Measurements from ENCODE around the gene ITPA. TPM values are rescaled to one million over a fixed set of nuclear protein-coding genes. Genes with fewer than 3 reads are reported as not detected.

The ITPA gene
- total RNA-seq, 1 experiment from 2014 or later, result 117 TPM

GRCh38 chr20:3222635-3223600, 13.6 kb downstream of the ITPA start:
- Histone ChIP-seq H3K4me3 (ENCODE audit: low read length) (peak overlapping the region; percentile 49), H2AFZ (ENCODE audit: low read length) (no peak overlapping the region), H3K27me3 (ENCODE audit: low read length) (no peaks in the 10 kb centered on the region), H3K9me3 (ENCODE audit: low read length) (no peaks in the 10 kb centered on the region), H3F3A (ENCODE audit: low read length, unreplicated experiment) (peaks cover 5% of the 10 kb centered on the region), H3K9me2 (replicated peaks; ENCODE audit: low read length) (no peaks in the 10 kb centered on the region), H4K20me1 (ENCODE audit: low read length) (no peaks in the 10 kb centered on the region), H3K27ac (ENCODE audit: low read length) (peak overlapping the region; percentile 83), H3K4me1 (ENCODE audit: insufficient read depth, low read length) (peaks cover 57% of the 10 kb centered on the region), H3K9ac (ENCODE audit: low read length) (peak overlapping the region; percentile 49), H3K36me3 (ENCODE audit: low read depth, low read length) (peaks cover 15% of the 10 kb centered on the region; the same call in 1 of the 2 replicates), H3K79me2 (ENCODE audit: low read length) (no peaks in the 10 kb centered on the region), H3K4me2 (ENCODE audit: low read length) (peak overlapping the region; percentile 80)
- TF ChIP-seq EZH2 (IDR thresholded peaks at IDR 0.05; ENCODE audit: low read length, unreplicated experiment) (no peak), CTCF (conservative IDR thresholded peaks at IDR 0.05; ENCODE audit: low read depth, low read length) (no peak), EZH2phosphoT487 (IDR thresholded peaks at IDR 0.05; ENCODE audit: borderline replicate concordance, low read length) (peak; percentile 81)
- DNase-seq (peak; percentile 97), ATAC-seq (peak; percentile 60)
- POLR2A ChIA-PET (ENCODE audit: unreplicated experiment), result interaction anchor here (0.7 to 2.7 kb wide), 3 partner anchors 16 to 186 kb away, joined by 6 to 18 read pairs (median 9); partner anchors contain the start of gene SLC4A11
- TSS peak; percentile 6 for BruUV-seq (replicated peaks)
- intact Hi-C loops (cut with micrococcal nuclease), result no loop called here
- CTCF ChIA-PET, result interaction anchor here (0.5 to 1.4 kb wide), 5 partner anchors 15 to 307 kb away, joined by 3 to 6 read pairs (median 3); no protein-coding TSS in a partner anchor

DNA sequence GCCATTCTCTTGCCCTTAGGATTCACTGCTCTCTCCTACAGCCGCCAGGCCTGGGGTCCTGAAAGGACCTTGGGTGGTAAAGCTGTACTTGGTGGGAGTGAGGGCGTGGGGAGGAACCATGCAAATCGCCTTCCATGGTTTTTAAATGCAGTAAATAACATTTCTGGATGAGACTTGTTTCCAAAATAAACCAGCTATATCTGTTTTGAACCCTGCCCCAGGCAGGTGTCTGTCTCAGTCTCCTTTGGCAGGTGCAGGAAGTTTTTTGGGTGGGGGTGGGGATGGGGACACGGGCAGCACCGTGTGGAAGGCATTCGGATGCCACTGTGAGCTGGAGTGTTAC, 14.3 kb downstream of the ITPA start:
- Histone ChIP-seq H3K4me1 (ENCODE audit: insufficient read depth, low read length) (peaks cover 52% of the 10 kb centered on the region), H3K79me2 (ENCODE audit: low read length) (no peaks in the 10 kb centered on the region), H3K9me3 (ENCODE audit: low read length) (no peaks in the 10 kb centered on the region), H3K9me2 (replicated peaks; ENCODE audit: low read length) (no peaks in the 10 kb centered on the region), H3K4me3 (ENCODE audit: low read length) (peak overlapping the region; percentile 49), H3K27me3 (ENCODE audit: low read length) (no peaks in the 10 kb centered on the region), H3K9ac (ENCODE audit: low read length) (peak overlapping the region; percentile 49), H3K36me3 (ENCODE audit: low read depth, low read length) (peaks cover 15% of the 10 kb centered on the region; the same call in 1 of the 2 replicates), H2AFZ (ENCODE audit: low read length) (no peak overlapping the region), H3K27ac (ENCODE audit: low read length) (peak overlapping the region; percentile 83), H4K20me1 (ENCODE audit: low read length) (no peaks in the 10 kb centered on the region), H3K4me2 (ENCODE audit: low read length) (peak overlapping the region; percentile 80), H3F3A (ENCODE audit: low read length, unreplicated experiment) (peaks cover 5% of the 10 kb centered on the region)
- no peak for DNase-seq
- no peak for TF ChIP-seq EZH2 (IDR thresholded peaks at IDR 0.05; ENCODE audit: low read length, unreplicated experiment)
- TF ChIP-seq CTCF (conservative IDR thresholded peaks at IDR 0.05; ENCODE audit: low read depth, low read length), result no peak
- TF ChIP-seq EZH2phosphoT487 (IDR thresholded peaks at IDR 0.05; ENCODE audit: borderline replicate concordance, low read length), result no peak
- POLR2A ChIA-PET (ENCODE audit: unreplicated experiment), result interaction anchor here (2.7 kb wide), 1 partner anchor 15 kb away, joined by 18 read pairs; the partner anchor contains the start of gene SLC4A11
- intact Hi-C loops (cut with micrococcal nuclease), result no loop called here
- no peak for ATAC-seq
- BruUV-seq (replicated peaks), result no TSS peak
- CTCF ChIA-PET, result interaction anchor here (1.0 kb wide), 1 partner anchor 27 kb away, joined by 3 read pairs; no protein-coding TSS in a partner anchor

Data from PC-3 (cell line).